SJSA1 (cell line): ENCODE data around the gene GATB. TPM values are rescaled to one million over a fixed set of nuclear protein-coding genes. Genes with fewer than 3 reads are reported as not detected.

Source experiments
- DNase-seq, 2 experiments: peaks; one replicate each; pipeline ENCODE4 v3.0.0-alpha.2; 2015 to 2020; ENCODE audit warnings: low spot score in 2 of 2, low read depth in 1 of 2
- H3K27ac ChIP-seq: fragments of 250-450 bp; sonication (Bioruptor Pico); 2 replicates; pipeline ENCODE4 v1.5.1; 2020; ENCODE audit warnings: mild to moderate bottlenecking, moderate library complexity
- H3K27me3 ChIP-seq: fragments of 250-450 bp; sonication (Bioruptor Pico); replicated peaks from 2 replicates; pipeline ENCODE4 v1.5.1; 2020; ENCODE audit warnings: mild to moderate bottlenecking, moderate library complexity
- H3K36me3 ChIP-seq: fragments of 250-450 bp; sonication (Bioruptor Pico); 2 replicates; pipeline ENCODE4 v1.5.1; 2020; ENCODE audit warnings: mild to moderate bottlenecking
- H3K4me1 ChIP-seq: fragments of 250-450 bp; sonication (Bioruptor Pico); replicated peaks from 2 replicates; pipeline ENCODE4 v1.6.1; 2021; ENCODE audit warnings: mild to moderate bottlenecking
- H3K4me3 ChIP-seq: fragments of 250-450 bp; sonication (Bioruptor Pico); 2 replicates; pipeline ENCODE4 v1.5.1; 2020; ENCODE audit warnings: mild to moderate bottlenecking
- H3K9me3 ChIP-seq: fragments of 250-450 bp; sonication (Bioruptor Pico); replicated peaks from 2 replicates; pipeline ENCODE4 v1.5.1; 2020; ENCODE audit warnings: mild to moderate bottlenecking
- total RNA-seq: library from RNA; depleted of rRNA; stranded (reverse); fragments of >200 nt; shearing (Covaris generic); gene quantifications from 2 replicates; pipeline ENCODE4 v1.2.3, GENCODE V29; 2014

Gene GATB
- total RNA-seq, 1 experiment from 2014 or later, result 21.9 TPM

DNA sequence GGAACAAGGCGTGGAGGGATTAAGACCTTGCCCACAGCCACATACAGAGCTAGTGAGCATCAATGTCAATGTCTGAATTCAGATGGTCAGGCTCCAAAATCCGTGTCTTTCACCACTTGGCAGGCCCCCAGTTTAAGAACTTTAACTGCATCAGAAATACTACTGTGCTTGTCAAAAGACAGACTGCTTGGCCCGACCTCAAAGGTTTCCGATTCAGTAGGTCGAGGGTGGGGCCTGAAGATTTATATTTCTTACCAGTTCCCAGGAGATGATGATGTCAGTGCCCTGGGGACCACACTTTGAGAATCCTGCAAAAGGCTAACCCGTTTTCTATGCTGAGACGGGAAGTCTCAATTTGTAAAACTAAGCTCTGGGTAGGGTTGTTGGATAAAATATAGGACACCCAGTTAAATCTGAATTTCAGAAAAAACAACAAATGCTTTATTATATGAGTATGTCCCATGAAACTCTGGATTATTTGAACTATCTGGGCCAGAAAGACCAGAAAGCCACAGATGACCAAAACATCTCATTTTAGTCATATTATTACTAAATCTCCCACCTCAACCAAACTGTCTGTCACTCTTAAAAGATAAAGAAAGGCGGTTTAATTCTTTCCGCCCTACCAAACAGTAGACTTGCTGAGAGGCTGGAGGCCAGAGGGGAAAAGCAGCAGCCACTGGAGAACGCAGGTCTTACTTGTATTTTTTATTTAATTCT is 42.7 kb downstream of the GATB start:
- H3K4me3 ChIP-seq, result no peak overlapping the region
- no peak overlapping the region for H3K27ac ChIP-seq
- H3K36me3 ChIP-seq, result peaks cover 3% of the 10 kb centered on the region; the same call in 1 of the 2 replicates
- no peaks in the 10 kb centered on the region for H3K27me3 ChIP-seq
- H3K9me3 ChIP-seq, result no peaks in the 10 kb centered on the region
- H3K4me1 ChIP-seq, result peaks cover 4% of the 10 kb centered on the region; the same call in 1 of the 2 replicates
- DNase-seq, result no peak

GRCh38 chr4:151717314-151717713 is 43.5 kb downstream of the GATB start:
- Histone ChIP-seq H3K36me3 (peaks cover 3% of the 10 kb centered on the region; the same call in 1 of the 2 replicates), H3K4me1 (peaks cover 4% of the 10 kb centered on the region; the same call in 1 of the 2 replicates), H3K27ac (no peak overlapping the region), H3K4me3 (no peak overlapping the region), H3K9me3 (no peaks in the 10 kb centered on the region), H3K27me3 (no peaks in the 10 kb centered on the region)
- no peak for DNase-seq

DNA sequence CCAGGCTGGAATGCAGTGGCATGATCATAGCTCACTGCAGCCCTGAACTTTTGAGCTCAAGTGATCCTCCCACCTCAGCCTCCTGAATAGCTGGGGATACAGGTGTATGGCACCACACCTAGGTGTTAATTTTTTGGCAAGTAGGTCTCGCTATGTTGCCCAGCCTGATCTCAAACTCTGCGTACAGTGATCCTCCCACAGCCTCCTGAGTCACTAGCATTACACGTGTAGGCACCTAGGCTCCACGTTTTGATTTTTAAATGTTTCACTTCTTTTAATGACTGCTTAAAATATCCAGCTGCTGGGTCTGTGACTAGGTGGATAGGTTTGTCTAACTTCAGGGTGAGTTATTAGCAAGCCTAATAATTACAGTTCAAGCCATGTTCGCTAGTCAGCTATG is 44.5 kb downstream of the GATB start:
- Histone ChIP-seq H3K27me3 (no peaks in the 10 kb centered on the region), H3K27ac (no peak overlapping the region), H3K4me3 (no peak overlapping the region), H3K36me3 (peaks cover 3% of the 10 kb centered on the region; the same call in 1 of the 2 replicates), H3K9me3 (no peaks in the 10 kb centered on the region), H3K4me1 (peaks cover 4% of the 10 kb centered on the region; the same call in 1 of the 2 replicates)
- DNase-seq, result no peak

DNA sequence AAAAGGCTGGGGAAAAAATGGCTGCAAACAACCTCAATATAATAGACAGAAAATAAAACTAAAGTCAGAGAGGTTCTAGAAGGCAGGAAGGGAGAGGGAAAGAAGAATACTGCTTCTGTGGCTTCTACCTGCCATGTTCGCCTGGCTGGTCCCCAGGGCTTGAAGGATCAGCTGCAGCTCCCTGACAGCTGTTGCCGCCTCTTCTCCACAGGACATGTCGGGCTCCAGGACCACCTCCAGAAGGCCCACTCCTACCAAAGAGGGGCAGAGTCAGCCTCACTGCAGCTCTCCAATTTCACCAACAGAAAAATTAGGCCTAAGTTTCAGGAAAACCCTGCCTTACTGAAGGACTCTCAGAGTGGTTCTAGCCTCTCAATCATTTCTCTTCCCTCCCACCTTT is 44.9 kb downstream of the GATB start:
- peaks cover 3% of the 10 kb centered on the region; the same call in 1 of the 2 replicates for H3K36me3 ChIP-seq
- H3K9me3 ChIP-seq, result no peaks in the 10 kb centered on the region
- no peaks in the 10 kb centered on the region for H3K27me3 ChIP-seq
- H3K27ac ChIP-seq, result no peak overlapping the region
- H3K4me1 ChIP-seq, result peaks cover 4% of the 10 kb centered on the region; the same call in 1 of the 2 replicates
- H3K4me3 ChIP-seq, result no peak overlapping the region
- no peak for DNase-seq

GRCh38 chr4:151712777-151713176 is 48.0 kb downstream of the GATB start:
- Histone ChIP-seq H3K36me3 (no peaks in the 10 kb centered on the region), H3K4me1 (no peaks in the 10 kb centered on the region), H3K4me3 (no peak overlapping the region), H3K27me3 (no peaks in the 10 kb centered on the region), H3K9me3 (no peaks in the 10 kb centered on the region), H3K27ac (no peak overlapping the region)
- DNase-seq, result no peak

DNA sequence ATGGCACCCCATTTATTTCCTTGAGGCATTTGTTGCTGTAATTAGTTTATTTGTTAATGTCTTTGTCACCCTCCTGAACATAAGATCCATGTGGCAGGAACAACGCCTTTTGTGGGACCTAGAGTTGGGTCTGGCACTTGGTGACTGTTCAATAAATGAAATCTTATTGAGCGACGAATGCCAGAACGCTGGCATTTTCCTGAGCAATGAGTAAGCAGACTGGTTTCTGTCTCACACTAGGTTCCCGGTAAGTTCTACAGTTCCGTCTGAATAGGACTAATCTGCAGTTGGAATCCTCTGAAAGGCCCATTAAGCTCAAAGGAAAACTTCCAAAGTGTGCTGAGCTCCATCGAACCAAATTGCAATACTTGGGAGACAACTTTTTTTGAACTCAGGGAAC is 49.2 kb downstream of the GATB start:
- Histone ChIP-seq H3K27me3 (no peaks in the 10 kb centered on the region), H3K4me3 (no peak overlapping the region), H3K9me3 (no peaks in the 10 kb centered on the region), H3K36me3 (no peaks in the 10 kb centered on the region), H3K27ac (no peak overlapping the region), H3K4me1 (no peaks in the 10 kb centered on the region)
- DNase-seq, result no peak

- Histone ChIP-seq H3K9me3 (no peaks in the 10 kb centered on the region), H3K27ac (no peak overlapping the region), H3K27me3 (no peaks in the 10 kb centered on the region), H3K4me1 (no peaks in the 10 kb centered on the region), H3K4me3 (no peak overlapping the region), H3K36me3 (no peaks in the 10 kb centered on the region)
- DNase-seq, result no peak
Observed at GRCh38 chr4:151709587-151709986, 51.2 kb downstream of the GATB start.

DNA sequence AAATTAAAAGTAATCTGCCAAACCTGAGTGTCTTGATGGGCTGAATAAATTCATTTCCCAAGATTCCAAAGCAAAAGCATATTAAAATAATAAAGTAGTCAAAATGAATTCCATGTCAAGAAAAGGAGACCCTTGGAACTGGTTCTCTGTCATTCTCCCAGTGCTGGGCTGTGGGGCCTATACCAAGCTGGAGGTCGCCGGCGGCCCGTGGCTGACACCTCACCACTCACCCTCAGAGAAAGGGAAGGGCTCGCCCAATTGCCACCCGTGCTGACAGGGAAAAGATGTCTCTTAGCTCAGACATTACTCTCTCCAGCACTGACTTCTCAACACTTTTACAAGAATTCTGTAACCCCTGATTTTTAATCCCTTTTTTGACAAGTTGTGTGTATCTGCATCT is 51.7 kb downstream of the GATB start:
- H3K36me3 ChIP-seq, result no peaks in the 10 kb centered on the region
- no peak overlapping the region for H3K27ac ChIP-seq
- H3K9me3 ChIP-seq, result no peaks in the 10 kb centered on the region
- no peak for DNase-seq
- no peaks in the 10 kb centered on the region for H3K27me3 ChIP-seq
- H3K4me1 ChIP-seq, result no peaks in the 10 kb centered on the region
- no peak overlapping the region for H3K4me3 ChIP-seq

- H3K36me3 ChIP-seq, result no peaks in the 10 kb centered on the region
- no peaks in the 10 kb centered on the region for H3K9me3 ChIP-seq
- no peaks in the 10 kb centered on the region for H3K4me1 ChIP-seq
- no peak for DNase-seq
- H3K27ac ChIP-seq, result no peak overlapping the region
- H3K27me3 ChIP-seq, result no peaks in the 10 kb centered on the region
- H3K4me3 ChIP-seq, result no peak overlapping the region
Observed at GRCh38 chr4:151708100-151708499, 52.7 kb downstream of the GATB start.

- Histone ChIP-seq H3K27me3 (no peaks in the 10 kb centered on the region), H3K4me1 (no peaks in the 10 kb centered on the region), H3K36me3 (peaks cover 3% of the 10 kb centered on the region; the same call in 1 of the 2 replicates), H3K27ac (no peak overlapping the region), H3K4me3 (no peak overlapping the region), H3K9me3 (no peaks in the 10 kb centered on the region)
- no peak for DNase-seq
Observed at GRCh38 chr4:151703401-151703800, 57.4 kb downstream of the GATB start.

GRCh38 chr4:151702256-151702655 is 58.6 kb downstream of the GATB start:
- H3K4me1 ChIP-seq, result no peaks in the 10 kb centered on the region
- no peak for DNase-seq
- no peak overlapping the region for H3K4me3 ChIP-seq
- H3K27me3 ChIP-seq, result no peaks in the 10 kb centered on the region
- no peak overlapping the region for H3K27ac ChIP-seq
- H3K36me3 ChIP-seq, result peaks cover 3% of the 10 kb centered on the region; the same call in 1 of the 2 replicates
- H3K9me3 ChIP-seq, result no peaks in the 10 kb centered on the region

DNA sequence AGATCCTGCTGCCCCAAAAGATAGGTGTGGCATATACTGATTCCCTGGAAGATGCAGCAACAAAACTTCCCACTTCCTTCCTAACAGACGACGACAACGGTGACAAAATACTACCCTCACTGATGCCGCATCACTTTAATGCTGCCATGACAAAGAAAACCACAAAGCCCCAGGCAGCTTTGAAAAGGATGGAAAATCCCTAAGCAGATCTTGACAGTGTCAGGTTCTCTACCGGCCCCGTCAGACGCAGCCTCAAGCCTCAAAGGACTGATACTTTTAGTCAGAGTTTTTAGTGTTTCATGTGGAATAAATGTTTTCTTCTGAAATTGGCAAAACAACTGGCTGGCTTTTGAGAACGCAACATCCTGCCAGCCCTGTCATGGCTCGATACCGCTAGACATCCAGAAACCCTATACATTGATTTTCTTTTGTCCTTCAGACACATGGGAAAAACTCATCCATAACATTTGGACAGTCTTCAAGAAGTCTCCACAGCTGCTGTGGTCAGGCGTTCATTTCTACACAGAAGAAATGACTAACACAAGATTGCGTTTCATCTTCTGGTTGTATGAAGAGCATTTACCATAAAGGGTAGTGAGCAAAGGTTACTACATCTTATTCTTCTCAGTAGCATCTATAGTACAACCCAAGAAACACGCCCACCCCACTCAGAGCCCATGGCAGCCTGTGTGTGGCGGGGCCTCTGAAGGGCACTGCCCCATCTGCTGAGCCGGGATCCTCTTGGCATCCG is 60.1 kb downstream of the GATB start:
- Histone ChIP-seq H3K4me1 (no peaks in the 10 kb centered on the region), H3K27me3 (no peaks in the 10 kb centered on the region), H3K36me3 (peaks cover 3% of the 10 kb centered on the region; the same call in 1 of the 2 replicates), H3K9me3 (no peaks in the 10 kb centered on the region), H3K27ac (no peak overlapping the region), H3K4me3 (no peak overlapping the region)
- no peak for DNase-seq

DNA sequence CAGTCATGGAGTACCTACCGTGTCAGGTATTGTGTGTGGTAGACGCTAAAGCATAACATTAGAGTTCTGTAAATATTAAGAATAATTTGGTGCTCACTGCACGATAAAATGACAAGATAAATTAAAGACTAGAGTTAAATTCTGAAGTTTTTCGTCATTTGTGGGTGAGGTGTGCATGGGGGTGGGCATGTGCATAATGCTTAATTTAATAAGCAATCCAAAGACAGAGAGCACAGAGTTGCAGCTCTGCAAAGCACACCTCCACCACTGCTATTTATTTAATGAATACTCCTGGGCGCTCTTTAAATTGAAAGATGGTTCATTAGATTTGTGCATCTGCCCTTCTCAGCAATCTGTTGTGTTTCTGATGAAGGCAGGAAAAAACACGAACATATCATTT is 62.6 kb downstream of the GATB start:
- no peak for DNase-seq
- no peak overlapping the region for H3K4me3 ChIP-seq
- no peaks in the 10 kb centered on the region for H3K4me1 ChIP-seq
- no peak overlapping the region for H3K27ac ChIP-seq
- H3K36me3 ChIP-seq, result peaks cover 3% of the 10 kb centered on the region; the same call in 1 of the 2 replicates
- no peaks in the 10 kb centered on the region for H3K9me3 ChIP-seq
- no peaks in the 10 kb centered on the region for H3K27me3 ChIP-seq
